SK-N-SH (cell line): Measurements from ENCODE around the gene MEI1.

Experiments used
- CHD2 ChIP-seq: fragments of 150-350 bp; IDR thresholded peaks from 2 replicates; pipeline ENCODE4 v1.6.1; 2018; ENCODE audit warnings: low read length; ENCODE audit not compliant: partially characterized antibody
- MEF2A ChIP-seq: IDR thresholded peaks from 2 replicates; pipeline ENCODE4 v1.4.0; 2012; ENCODE audit warnings: low read depth, borderline replicate concordance
- NFIC ChIP-seq: IDR thresholded peaks from 2 replicates; pipeline ENCODE4 v1.4.0; 2012; ENCODE audit warnings: borderline replicate concordance
- RAD21 ChIP-seq: IDR thresholded peaks from 2 replicates; pipeline ENCODE4 v1.6.1; 2012; ENCODE audit warnings: mild to moderate bottlenecking, low read length
- RCOR1 ChIP-seq: fragments of 150-350 bp; IDR thresholded peaks from 2 replicates; pipeline ENCODE4 v1.6.1; 2017; ENCODE audit warnings: antibody characterized with exemption, low read length
- SIN3A ChIP-seq: IDR thresholded peaks from 2 replicates; pipeline ENCODE4 v1.6.1; 2012; ENCODE audit warnings: low read depth, mild to moderate bottlenecking, low read length, moderate library complexity, borderline replicate concordance
- TF ChIP-seq, protein P1 (sequence below): fragments of 200-600 bp; sonication (generic); IDR thresholded peaks from 2 replicates; pipeline ENCODE4 v1.6.1; 2017; ENCODE audit warnings: antibody characterized with exemption, mild to moderate bottlenecking, moderate library complexity
- TF ChIP-seq, protein P2 (sequence below): fragments of 150-350 bp; IDR thresholded peaks from 2 replicates; pipeline ENCODE4 v1.6.1; 2016; ENCODE audit warnings: mild to moderate bottlenecking, low read depth, low read length
- TF ChIP-seq, protein P3 (sequence below): IDR thresholded peaks from 2 replicates; pipeline ENCODE4 v1.6.1; 2012; ENCODE audit warnings: mild to moderate bottlenecking, low read depth, low read length, moderate library complexity

GRCh38 chr22:41775976-41776375 lies 76.7 kb downstream of the MEI1 start:
- TF ChIP-seq RCOR1 (no peak), MEF2A (no peak), CHD2 (no peak), NFIC (no peak), SIN3A (no peak), RAD21 (no peak)
- TF ChIP-seq, protein P1, sequence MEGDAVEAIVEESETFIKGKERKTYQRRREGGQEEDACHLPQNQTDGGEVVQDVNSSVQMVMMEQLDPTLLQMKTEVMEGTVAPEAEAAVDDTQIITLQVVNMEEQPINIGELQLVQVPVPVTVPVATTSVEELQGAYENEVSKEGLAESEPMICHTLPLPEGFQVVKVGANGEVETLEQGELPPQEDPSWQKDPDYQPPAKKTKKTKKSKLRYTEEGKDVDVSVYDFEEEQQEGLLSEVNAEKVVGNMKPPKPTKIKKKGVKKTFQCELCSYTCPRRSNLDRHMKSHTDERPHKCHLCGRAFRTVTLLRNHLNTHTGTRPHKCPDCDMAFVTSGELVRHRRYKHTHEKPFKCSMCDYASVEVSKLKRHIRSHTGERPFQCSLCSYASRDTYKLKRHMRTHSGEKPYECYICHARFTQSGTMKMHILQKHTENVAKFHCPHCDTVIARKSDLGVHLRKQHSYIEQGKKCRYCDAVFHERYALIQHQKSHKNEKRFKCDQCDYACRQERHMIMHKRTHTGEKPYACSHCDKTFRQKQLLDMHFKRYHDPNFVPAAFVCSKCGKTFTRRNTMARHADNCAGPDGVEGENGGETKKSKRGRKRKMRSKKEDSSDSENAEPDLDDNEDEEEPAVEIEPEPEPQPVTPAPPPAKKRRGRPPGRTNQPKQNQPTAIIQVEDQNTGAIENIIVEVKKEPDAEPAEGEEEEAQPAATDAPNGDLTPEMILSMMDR: no peak
- TF ChIP-seq, protein P2, sequence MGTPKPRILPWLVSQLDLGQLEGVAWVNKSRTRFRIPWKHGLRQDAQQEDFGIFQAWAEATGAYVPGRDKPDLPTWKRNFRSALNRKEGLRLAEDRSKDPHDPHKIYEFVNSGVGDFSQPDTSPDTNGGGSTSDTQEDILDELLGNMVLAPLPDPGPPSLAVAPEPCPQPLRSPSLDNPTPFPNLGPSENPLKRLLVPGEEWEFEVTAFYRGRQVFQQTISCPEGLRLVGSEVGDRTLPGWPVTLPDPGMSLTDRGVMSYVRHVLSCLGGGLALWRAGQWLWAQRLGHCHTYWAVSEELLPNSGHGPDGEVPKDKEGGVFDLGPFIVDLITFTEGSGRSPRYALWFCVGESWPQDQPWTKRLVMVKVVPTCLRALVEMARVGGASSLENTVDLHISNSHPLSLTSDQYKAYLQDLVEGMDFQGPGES: no peak
- TF ChIP-seq, protein P3, sequence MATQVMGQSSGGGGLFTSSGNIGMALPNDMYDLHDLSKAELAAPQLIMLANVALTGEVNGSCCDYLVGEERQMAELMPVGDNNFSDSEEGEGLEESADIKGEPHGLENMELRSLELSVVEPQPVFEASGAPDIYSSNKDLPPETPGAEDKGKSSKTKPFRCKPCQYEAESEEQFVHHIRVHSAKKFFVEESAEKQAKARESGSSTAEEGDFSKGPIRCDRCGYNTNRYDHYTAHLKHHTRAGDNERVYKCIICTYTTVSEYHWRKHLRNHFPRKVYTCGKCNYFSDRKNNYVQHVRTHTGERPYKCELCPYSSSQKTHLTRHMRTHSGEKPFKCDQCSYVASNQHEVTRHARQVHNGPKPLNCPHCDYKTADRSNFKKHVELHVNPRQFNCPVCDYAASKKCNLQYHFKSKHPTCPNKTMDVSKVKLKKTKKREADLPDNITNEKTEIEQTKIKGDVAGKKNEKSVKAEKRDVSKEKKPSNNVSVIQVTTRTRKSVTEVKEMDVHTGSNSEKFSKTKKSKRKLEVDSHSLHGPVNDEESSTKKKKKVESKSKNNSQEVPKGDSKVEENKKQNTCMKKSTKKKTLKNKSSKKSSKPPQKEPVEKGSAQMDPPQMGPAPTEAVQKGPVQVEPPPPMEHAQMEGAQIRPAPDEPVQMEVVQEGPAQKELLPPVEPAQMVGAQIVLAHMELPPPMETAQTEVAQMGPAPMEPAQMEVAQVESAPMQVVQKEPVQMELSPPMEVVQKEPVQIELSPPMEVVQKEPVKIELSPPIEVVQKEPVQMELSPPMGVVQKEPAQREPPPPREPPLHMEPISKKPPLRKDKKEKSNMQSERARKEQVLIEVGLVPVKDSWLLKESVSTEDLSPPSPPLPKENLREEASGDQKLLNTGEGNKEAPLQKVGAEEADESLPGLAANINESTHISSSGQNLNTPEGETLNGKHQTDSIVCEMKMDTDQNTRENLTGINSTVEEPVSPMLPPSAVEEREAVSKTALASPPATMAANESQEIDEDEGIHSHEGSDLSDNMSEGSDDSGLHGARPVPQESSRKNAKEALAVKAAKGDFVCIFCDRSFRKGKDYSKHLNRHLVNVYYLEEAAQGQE: no peak
